Suppressor macrophage treated with lipopolysaccharide for 1 hour (primary cell): ENCODE data around the gene PLEKHG3.

Experiments used
- DNase-seq, 3 donors: peaks; one replicate each; pipeline ENCODE4 v3.0.0-alpha.2; 2020 to 2022

PLEKHG3 gene

DNA sequence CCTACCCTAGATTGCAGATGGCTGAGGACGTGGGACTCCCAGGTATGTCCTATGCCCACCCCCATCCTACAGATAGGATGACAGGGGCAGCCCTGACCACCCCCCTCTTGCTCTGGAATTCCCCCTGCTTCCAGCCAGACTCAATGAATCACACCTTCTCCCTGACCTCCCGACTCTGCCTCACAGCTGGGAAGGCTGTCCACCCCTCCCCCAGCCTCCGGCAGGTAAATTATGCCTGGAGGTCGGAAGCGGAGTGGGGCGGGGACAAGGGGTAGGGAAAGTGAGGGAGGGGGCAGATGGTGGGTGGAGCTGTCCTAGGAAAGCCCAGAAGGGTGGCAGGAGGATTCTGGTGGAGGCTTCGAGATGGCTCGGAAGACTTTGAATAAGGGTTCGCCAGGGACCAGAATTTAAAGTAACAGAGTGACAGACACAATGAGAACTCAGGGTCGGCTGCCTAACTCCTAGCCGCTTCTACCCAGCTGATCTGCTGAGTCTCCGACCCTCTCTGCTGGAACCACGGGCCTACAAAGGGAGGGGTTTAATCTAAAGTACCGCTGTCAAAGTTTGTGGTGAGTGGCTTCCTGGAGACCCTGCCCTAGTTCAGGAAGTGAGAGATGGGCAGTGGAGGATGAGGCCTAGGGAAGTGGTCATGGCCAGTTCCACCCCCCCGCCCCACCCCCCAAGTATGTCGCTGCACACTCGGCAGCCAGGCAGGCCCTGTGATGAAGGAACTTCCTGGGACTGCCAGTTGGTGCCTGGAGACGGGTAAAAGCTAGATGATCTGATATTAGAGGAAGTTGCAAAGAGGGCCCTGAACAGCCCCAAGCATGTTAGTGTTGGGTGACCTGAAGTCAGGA lies 4.2 kb downstream of the PLEKHG3 start:
- DNase-seq: peak; percentile 71 to 76 (median 72)

DNA sequence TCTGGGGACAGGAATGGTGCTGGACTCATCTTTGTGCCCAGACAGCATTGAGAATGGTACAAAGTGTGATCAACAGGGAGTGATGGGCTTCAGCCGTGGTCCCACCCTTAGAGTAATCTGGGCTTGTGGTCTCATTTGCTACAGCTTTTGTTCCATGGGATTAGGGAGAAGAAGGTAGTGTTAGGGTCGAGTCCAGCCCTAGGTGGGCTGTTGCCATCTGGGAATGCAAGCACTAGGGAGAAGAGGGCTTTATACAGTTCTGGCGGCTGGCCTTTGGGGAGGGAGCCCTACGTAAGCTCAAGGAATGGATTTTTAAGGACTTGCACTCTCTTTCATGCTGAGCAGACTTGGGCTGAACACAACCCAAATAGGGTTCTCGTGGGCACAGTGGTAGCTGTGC lies 4.9 kb downstream of the PLEKHG3 start:
- no peak for DNase-seq

DNA sequence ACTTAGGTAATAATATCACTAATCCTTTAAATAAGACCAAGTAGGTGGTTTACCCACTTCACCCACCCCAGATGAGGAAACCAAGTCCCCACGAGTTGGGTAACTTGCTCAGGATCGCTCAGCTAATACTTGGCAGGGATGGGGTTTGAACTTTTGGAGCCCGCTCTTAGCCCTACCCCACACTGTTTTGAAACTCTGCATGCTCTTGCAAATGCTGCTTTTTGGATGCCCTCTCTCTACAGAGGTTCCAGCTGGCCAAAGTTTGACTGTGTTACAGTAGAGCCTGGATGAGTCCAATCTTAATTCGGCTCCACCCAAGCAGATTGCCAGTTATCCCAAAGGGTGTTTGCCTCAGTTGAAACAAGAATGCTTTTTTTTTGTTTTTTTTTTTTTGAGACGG lies 6.8 kb downstream of the PLEKHG3 start:
- DNase-seq: no peak

GRCh38 chr14:64713677-64714076 lies 9.5 kb downstream of the PLEKHG3 start:
- no peak for DNase-seq

- no peak for DNase-seq
Observed at GRCh38 chr14:64714432-64715025, 10.3 kb downstream of the PLEKHG3 start.

DNA sequence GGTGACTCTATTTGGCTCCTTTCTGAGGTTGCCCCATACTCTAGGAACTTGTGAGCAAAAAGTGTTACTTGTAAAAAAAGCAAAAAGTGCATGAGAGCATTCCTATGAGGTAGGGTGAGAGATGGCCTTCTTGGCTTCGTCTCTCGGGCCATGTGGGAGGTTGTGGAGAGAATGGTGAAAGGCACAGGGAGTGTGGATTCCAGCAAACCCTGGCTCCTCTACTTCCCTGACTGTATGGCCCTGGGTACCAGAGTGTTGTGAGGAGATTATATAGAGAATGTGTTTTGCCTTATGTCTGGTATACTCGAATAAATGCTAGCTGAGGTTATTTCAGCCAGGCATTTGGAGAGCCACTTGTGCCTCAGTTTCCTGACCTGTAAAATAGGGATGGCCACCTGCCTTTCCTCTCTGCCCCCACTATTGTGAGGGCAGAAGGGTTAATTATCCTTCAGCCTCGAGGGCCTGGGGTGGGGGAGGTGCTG lies 11.0 kb downstream of the PLEKHG3 start:
- DNase-seq: no peak

DNA sequence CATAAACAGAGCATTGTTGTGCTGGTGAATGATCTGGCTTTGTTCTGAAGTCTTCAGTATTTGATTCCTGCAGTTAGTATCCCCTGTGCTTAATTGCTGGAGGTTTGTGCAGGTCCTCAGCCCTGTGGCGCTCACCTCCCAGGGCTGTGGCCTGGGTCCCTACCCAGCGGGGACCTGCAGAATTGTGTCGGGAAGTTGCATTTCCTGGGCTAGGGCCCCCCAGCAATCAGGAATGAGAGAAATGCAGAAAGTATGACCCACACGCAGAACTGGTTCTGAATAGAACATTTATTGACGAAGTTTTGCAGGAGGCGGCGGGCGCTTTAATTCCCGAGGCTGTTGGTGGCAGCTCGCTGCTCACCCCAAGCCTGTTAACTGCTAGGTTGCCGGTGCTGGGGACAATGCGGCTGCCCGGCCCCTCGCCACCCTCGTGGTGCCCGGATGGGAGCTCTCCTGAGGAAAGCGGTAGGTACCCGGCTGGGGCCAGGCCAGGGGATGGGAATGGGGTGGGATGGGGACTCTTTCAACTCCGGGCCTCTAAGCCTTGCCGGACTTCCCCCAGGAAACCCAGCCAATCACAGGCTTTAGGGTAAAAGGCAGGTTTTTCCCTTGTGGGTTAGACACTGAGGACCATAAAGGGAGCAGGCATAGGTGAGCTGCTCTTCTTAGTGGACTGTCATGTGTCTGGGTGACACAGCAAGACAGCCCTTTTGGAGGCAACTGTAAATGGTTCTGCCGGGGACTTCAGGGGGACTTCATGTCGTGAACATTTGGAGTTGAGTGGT lies 11.6 kb downstream of the PLEKHG3 start:
- DNase-seq: no peak

DNA sequence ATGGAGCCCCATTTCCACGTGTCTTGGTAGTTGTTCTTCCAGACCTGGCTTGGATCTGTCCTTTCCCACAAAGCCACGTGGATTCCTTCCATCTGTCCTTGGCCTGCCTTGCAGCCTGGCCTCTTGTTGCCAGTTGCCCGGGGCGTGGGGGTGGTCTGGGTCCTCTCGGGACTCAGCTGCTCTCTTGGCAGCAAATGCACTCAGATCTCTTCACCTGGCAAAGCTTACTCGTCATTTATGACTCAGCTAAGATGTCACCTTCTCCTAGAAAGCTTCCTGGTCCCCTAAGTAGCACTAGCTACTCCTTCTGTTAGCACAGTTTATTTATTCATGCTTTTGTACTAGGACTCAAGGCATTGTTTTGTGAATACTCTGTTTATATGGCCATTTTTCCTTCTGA lies 13.6 kb downstream of the PLEKHG3 start:
- no peak for DNase-seq

DNA sequence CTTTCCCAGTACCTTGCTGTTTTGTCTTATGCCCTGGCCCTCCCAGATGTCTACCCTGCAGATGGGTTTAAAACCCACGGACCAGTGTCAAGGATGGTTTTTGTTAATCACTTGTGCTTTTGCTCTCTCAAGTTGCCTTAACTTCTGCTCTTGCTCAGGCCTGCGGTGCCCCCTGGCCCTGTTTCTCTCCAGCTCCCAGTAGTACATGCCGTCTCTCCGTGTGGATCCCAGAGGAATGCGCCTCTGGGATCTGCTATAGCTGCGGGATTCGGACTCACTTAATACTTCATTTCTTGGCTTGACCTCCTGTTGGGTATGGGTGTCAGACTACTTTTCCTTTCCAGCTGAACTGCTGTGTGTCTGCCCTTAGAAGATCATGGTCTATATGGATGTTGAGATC lies 14.5 kb downstream of the PLEKHG3 start:
- no peak for DNase-seq

DNA sequence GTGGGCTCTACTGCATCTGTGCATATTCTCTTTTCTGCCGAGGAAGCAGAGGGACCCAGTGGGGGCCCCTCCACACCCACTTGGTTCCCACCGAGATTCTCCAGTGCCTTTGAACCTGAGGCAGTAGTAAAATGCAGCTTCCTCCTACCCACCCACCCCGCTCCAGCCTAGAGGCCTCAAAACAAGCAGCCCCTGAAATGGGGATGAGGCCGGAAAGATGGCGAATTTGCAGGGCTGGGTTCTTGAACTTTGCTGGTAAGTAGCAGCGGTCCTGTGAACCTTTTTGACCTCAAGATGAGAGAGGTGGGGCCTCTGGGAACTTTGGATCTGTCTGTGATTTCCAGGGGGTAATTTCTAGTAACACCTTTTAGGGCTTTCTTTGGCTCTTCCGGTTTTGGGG lies 15.4 kb downstream of the PLEKHG3 start:
- DNase-seq: no peak

DNA sequence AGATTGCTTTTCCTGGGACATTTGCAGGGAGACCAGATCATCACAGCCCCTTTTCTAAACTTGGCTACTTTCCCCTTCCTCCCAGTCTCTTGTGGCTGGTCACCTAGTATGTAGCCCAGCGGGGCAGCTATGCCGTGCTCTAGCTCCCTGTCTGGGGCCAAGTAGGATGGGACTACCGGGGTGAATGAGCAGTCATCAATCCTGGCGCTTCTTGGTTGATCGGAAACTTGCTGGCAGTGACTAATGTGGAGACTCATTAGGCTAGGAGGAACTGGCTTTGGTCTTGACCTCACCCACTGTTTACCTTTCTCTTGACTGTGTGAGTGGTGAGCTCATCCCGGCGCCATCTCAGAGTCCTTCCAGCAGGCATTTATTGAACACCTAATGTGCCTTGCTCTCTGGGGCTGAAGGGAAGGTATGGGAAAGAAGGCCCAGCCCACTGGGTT lies 15.9 kb downstream of the PLEKHG3 start:
- DNase-seq: peak; percentile 59 to 77 (median 75)

- no peak for DNase-seq
Observed at GRCh38 chr14:64721391-64721791, 17.2 kb downstream of the PLEKHG3 start.

GRCh38 chr14:64721899-64722298 lies 17.7 kb downstream of the PLEKHG3 start:
- no peak for DNase-seq

- no peak for DNase-seq
Observed at GRCh38 chr14:64722842-64723447, 18.7 kb downstream of the PLEKHG3 start.

- no peak for DNase-seq
Observed at GRCh38 chr14:64723691-64724577, 19.7 kb downstream of the PLEKHG3 start.

DNA sequence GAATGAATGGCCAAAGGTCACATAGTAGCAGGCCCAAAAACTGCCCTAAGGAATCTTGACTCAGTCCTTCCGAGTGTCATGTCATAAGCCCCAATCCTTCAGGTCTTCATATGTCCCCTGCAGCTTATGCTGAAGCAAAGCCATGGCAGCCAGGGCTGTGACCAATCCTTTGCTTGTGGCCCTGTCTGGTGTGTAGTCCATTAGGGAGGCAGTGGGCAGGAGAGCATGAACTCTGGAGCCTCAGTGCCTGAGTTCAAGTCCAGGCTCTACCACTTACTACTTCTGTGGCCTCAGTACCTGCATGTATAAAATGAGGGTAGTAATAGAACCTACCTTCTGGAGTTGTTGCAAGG lies 20.3 kb downstream of the PLEKHG3 start:
- no peak for DNase-seq

DNA sequence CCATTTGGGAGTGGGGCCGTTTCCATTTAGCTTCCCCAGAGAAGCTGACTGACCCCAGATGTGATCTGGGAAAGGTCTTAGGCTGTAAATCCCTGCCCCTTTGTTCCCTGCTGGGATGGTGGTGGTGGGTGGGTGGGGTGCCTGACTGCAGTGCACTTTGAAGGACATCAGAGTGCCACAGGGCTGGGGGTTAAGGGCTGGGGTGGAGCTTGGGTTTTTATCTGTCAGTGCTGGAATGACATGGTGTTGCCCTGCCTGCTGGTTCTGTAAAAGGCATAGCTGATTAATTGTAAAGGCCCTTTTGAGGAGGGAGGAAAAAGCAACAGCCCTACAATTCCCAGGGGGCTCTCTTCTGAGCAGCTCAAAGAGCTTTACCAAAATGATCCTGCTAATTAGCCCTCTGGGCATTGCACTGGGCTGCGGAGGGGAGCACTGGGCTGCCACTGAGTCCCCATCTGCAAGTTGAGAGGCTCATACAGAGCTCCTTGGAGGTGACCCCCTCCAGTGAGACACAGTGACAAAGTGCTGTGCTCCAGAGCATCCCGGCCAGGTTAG lies 21.1 kb downstream of the PLEKHG3 start:
- DNase-seq: no peak

DNA sequence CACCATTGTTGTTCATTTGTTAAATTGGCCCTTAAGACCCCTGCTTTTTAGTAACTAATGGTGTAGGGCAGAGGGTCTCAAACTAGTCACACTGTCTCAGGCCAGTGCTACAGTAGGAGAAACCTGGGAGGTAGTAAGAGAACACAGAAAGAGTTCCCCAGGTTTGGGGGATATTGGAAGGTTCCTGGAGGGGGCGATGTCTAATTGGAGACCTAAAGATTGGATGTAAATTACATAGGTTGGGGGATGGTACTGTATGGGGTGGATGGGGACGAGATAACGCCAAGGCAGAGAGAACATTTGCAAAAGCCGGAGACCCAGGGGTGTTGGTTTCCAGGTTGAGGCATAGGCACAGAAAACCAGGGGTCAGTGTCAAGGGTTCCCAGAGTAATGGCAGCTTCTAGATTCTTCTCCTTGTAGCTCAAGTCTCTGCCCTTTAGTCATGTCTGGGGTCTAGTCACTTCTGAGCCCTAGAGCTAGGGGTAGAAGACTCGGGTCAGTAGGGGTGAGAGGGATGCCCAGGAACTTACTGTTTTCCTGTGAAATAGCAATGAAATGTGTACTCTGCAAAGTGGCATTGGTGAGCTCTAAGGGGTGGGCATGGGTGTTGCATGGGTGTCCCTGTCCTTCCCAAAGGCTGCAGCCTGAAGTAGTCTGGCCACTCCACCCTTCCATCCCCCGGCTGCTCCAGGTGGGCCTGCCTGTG lies 21.8 kb downstream of the PLEKHG3 start:
- DNase-seq: no peak

- DNase-seq: no peak
Observed at GRCh38 chr14:64726585-64726890, 22.3 kb downstream of the PLEKHG3 start.

DNA sequence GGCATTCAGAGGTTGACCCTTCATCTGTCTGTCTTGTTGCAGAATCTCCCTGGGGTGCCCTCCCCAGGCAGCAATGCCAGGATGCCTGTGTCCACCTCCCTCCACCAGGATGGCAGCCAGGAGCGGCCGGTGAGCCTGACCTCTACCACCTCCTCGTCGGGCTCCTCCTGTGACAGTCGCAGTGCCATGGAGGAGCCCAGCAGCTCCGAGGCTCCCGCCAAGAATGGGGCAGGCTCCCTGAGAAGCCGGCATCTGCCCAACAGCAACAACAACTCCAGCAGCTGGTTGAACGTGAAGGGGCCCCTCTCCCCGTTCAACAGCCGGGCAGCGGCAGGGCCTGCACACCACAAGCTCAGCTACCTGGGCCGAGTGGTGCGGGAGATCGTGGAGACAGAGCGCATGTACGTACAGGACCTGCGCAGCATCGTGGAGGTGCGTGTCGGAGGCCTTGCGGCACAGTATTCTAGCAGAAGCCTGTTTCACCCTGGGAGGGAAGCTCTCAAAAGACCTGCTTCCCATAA lies 23.4 kb downstream of the PLEKHG3 start:
- no peak for DNase-seq

DNA sequence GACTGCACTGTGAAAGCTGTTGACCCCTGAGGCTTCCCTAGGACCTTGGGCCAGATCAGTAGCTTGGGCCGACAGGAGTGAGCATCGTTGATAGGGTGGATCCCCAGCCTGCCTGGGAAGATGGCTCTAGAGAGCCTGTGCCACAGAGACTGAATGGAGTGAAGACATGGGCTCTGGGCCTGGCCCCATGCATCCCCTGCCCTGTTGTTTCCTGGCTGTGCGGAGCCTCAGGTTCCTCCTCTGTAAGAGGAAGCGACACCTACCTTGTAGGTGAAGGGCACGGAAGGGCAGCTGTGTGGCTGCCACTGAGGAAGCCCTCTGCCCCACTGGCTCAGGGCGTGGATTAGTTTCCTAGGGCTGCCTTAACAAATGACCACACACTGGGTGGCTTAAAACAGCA lies 23.9 kb downstream of the PLEKHG3 start:
- no peak for DNase-seq
